Hepatocyte (in vitro differentiated cells): ENCODE results near the gene SKA3. TPM values are rescaled to one million over a fixed set of nuclear protein-coding genes. Genes with fewer than 3 reads are reported as not detected.
"Not testable (repeated sequence)": the region's sequence is repeated elsewhere in the genome, so short reads cannot be mapped to it uniquely, and the experiment has no call there.

Experiments
- DNase-seq: peaks from one replicate; pipeline ENCODE4 v3.0.0-alpha.2; 2016; ENCODE audit warnings: low spot score
- H2AFZ ChIP-seq: fragments of 200-600 bp; sonication (generic); 2 replicates; pipeline ENCODE4 v1.6.0; 2016; ENCODE audit warnings: antibody characterized with exemption, mild to moderate bottlenecking
- H3K27ac ChIP-seq: fragments of 200-600 bp; sonication (generic); 2 replicates; pipeline ENCODE4 v1.5.1; 2016; ENCODE audit warnings: mild to moderate bottlenecking
- H3K27me3 ChIP-seq: fragments of 200-600 bp; sonication (generic); 2 replicates; pipeline ENCODE4 v1.6.1; 2016
- H3K36me3 ChIP-seq: fragments of 200-600 bp; sonication (generic); replicated peaks from 2 replicates; pipeline ENCODE4 v1.5.1; 2016; ENCODE audit warnings: low read depth; ENCODE audit not compliant: insufficient read depth
- H3K4me1 ChIP-seq: fragments of 200-600 bp; sonication (generic); 2 replicates; pipeline ENCODE4 v1.5.1; 2016; ENCODE audit warnings: mild to moderate bottlenecking, moderate library complexity; ENCODE audit not compliant: insufficient read depth
- H3K4me2 ChIP-seq: fragments of 200-600 bp; sonication (generic); 2 replicates; pipeline ENCODE4 v1.6.0; 2016
- H3K4me3 ChIP-seq: fragments of 200-600 bp; sonication (generic); 2 replicates; pipeline ENCODE4 v1.5.1; 2016; ENCODE audit warnings: mild to moderate bottlenecking
- H3K79me2 ChIP-seq: fragments of 200-600 bp; sonication (generic); 2 replicates; pipeline ENCODE4 v1.6.0; 2017; ENCODE audit warnings: mild to moderate bottlenecking
- H3K9me2 ChIP-seq: fragments of 200-600 bp; sonication (generic); replicated peaks from 2 replicates; pipeline ENCODE4 v1.6.0; 2017; ENCODE audit warnings: mild to moderate bottlenecking; ENCODE audit not compliant: insufficient read depth
- H3K9me3 ChIP-seq: fragments of 200-600 bp; sonication (generic); 2 replicates; pipeline ENCODE4 v1.5.1; 2016; ENCODE audit warnings: low read depth, mild to moderate bottlenecking
- H4K20me1 ChIP-seq: fragments of 200-600 bp; sonication (generic); 2 replicates; pipeline ENCODE4 v1.6.0; 2016; ENCODE audit warnings: mild to moderate bottlenecking; ENCODE audit not compliant: insufficient read depth, poor library complexity, severe bottlenecking
- EZH2 ChIP-seq: fragments of 200-600 bp; sonication (generic); IDR thresholded peaks from 2 replicates; pipeline ENCODE4 v1.6.1; 2016; ENCODE audit warnings: antibody characterized with exemption, mild to moderate bottlenecking, borderline replicate concordance
- EZH2phosphoT487 ChIP-seq: fragments of 200-600 bp; sonication (generic); IDR thresholded peaks from one replicate; pipeline ENCODE4 v1.6.1; 2018; ENCODE audit warnings: antibody characterized with exemption, mild to moderate bottlenecking, low read depth, moderate library complexity; ENCODE audit not compliant: unreplicated experiment, severe bottlenecking
- WGBS: methylation state at CpG from one replicate; pipeline ENCODE4 v1.1.6; 2016; ENCODE audit warnings: low lambda C conversion rate; ENCODE audit errors: missing lambda C conversion rate; 5-methylcytosine and 5-hydroxymethylcytosine counted together
- polyA plus RNA-seq: library from polyadenylated mRNA; unstranded; fragments of >200 nt; fragmentation: Nextera tagmentation; extraction: Ambion mirVana; gene quantifications from 2 replicates; pipeline ENCODE4 v1.2.1, GENCODE V29; 2016
- total RNA-seq: library from RNA; depleted of rRNA; stranded (reverse); fragments of >200 nt; gene quantifications from 2 replicates; pipeline ENCODE4 v1.2.3, GENCODE V29; 2014
- TF ChIP-seq, protein P1 (sequence below): fragments of 200-600 bp; sonication (generic); IDR thresholded peaks from 2 replicates; pipeline ENCODE4 v1.5.1; 2016; ENCODE audit warnings: antibody characterized with exemption, mild to moderate bottlenecking; ENCODE audit not compliant: poor library complexity

Gene SKA3
- total and polyA plus RNA-seq, 2 experiments from 2014 or later, result 4.9 to 5.6 TPM

DNA sequence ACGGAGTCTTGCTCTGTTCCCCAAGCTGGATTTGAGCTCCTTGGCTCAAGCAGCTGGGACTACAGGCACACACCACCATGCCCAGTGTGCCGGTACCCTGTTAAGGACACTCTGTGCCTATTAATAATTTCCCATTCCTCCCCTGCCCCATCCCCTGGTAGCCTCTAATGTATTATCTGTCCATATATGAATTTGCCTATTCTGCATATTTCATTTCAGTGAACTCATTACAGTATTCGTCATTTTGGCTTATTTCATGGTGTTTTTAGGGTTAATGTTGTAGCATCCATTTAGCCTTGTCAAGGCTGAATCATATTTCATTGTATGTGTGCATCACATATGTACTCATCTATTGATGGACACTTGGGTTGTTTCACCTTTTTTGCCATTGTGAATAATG, 33.6 kb downstream of the SKA3 start:
- no peaks in the 10 kb centered on the region for H3K9me3 ChIP-seq
- peaks cover 55% of the 10 kb centered on the region for H3K79me2 ChIP-seq
- no peaks in the 10 kb centered on the region for H3K36me3 ChIP-seq
- H3K4me3 ChIP-seq, result no peak overlapping the region
- no peaks in the 10 kb centered on the region for H3K9me2 ChIP-seq
- H2AFZ ChIP-seq, result no peak overlapping the region
- WGBS, result 94% methylated on average over 3 of the region's 3 CpGs
- peaks cover 29% of the 10 kb centered on the region for H4K20me1 ChIP-seq
- no peak for DNase-seq
- no peaks in the 10 kb centered on the region for H3K27me3 ChIP-seq
- no peak overlapping the region for H3K27ac ChIP-seq
- peaks cover 16% of the 10 kb centered on the region for H3K4me1 ChIP-seq
- TF ChIP-seq EZH2, result no peak
- TF ChIP-seq, protein P1, sequence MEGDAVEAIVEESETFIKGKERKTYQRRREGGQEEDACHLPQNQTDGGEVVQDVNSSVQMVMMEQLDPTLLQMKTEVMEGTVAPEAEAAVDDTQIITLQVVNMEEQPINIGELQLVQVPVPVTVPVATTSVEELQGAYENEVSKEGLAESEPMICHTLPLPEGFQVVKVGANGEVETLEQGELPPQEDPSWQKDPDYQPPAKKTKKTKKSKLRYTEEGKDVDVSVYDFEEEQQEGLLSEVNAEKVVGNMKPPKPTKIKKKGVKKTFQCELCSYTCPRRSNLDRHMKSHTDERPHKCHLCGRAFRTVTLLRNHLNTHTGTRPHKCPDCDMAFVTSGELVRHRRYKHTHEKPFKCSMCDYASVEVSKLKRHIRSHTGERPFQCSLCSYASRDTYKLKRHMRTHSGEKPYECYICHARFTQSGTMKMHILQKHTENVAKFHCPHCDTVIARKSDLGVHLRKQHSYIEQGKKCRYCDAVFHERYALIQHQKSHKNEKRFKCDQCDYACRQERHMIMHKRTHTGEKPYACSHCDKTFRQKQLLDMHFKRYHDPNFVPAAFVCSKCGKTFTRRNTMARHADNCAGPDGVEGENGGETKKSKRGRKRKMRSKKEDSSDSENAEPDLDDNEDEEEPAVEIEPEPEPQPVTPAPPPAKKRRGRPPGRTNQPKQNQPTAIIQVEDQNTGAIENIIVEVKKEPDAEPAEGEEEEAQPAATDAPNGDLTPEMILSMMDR, result no peak
- no peak for TF ChIP-seq EZH2phosphoT487
- H3K4me2 ChIP-seq, result peak overlapping the region; percentile 31

DNA sequence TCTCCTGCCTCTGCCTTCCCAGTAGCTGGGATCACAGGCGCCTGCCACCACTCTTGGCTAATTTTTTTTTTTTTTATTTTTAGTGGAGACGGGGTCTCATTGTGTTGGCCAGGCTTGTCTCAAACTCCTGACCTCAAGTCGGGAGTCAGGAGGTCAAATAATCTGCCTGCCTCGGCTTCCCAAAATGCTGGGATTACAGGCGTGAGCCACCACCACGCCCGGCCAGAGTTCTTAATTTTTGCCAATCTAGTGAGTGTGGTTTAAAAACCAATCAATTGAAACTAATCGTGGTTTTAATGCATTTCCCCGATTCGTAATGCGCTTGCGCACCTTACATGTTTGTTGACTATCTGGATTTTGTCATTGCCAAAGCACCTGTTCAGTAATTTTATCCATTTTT, 37.0 kb downstream of the SKA3 start:
- H3K27me3 ChIP-seq, result no peaks in the 10 kb centered on the region
- peaks cover 16% of the 10 kb centered on the region for H4K20me1 ChIP-seq
- no peaks in the 10 kb centered on the region for H3K36me3 ChIP-seq
- 97% methylated on average over 12 of the region's 12 CpGs for WGBS
- DNase-seq, result no peak
- peak overlapping the region; percentile 65 for H2AFZ ChIP-seq
- peak overlapping the region; percentile 72 for H3K4me2 ChIP-seq
- H3K79me2 ChIP-seq, result peaks cover 37% of the 10 kb centered on the region
- TF ChIP-seq, protein P1, result no peak
- TF ChIP-seq EZH2, result no peak
- no peak for TF ChIP-seq EZH2phosphoT487
- H3K9me2 ChIP-seq, result no peaks in the 10 kb centered on the region
- H3K4me3 ChIP-seq, result peak overlapping the region; percentile 8
- H3K9me3 ChIP-seq, result no peaks in the 10 kb centered on the region
- H3K4me1 ChIP-seq, result peaks cover 16% of the 10 kb centered on the region
- peak overlapping the region; percentile 85 for H3K27ac ChIP-seq

GRCh38 chr13:21138561-21138960, 37.8 kb downstream of the SKA3 start:
- Histone ChIP-seq H4K20me1 (peaks cover 8% of the 10 kb centered on the region), H2AFZ (no peak overlapping the region), H3K36me3 (no peaks in the 10 kb centered on the region), H3K4me3 (no peak overlapping the region), H3K27ac (no peak overlapping the region), H3K27me3 (no peaks in the 10 kb centered on the region), H3K9me3 (no peaks in the 10 kb centered on the region), H3K9me2 (no peaks in the 10 kb centered on the region), H3K4me1 (peaks cover 16% of the 10 kb centered on the region), H3K79me2 (peaks cover 30% of the 10 kb centered on the region), H3K4me2 (no peak overlapping the region)
- no peak for DNase-seq
- TF ChIP-seq, protein P1, result no peak
- no peak for TF ChIP-seq EZH2phosphoT487
- TF ChIP-seq EZH2, result no peak
- WGBS, result 96% methylated on average over 1 of the region's 1 CpG

DNA sequence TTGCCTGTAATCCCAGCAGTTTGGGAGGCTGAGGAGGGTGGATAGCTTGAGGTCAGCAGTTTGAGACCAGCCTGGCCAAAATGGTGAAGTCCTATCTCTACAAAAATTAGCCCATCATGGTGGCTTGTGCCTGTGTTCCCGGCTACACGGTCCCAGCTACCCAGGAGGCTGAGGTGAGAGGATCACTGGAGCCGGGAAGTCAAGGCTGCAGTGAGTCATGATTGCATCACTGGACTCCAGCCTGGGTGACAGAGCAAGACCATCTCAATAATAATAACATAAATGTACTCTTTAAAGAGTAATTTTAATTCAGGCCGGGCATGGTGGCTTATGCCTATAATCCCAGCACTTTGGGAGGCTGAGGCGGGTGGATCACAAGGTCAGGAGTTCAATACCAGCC, 38.7 kb downstream of the SKA3 start:
- Histone ChIP-seq H2AFZ (no peak overlapping the region), H3K9me2 (no peaks in the 10 kb centered on the region), H3K36me3 (no peaks in the 10 kb centered on the region), H3K4me1 (peaks cover 13% of the 10 kb centered on the region), H3K27ac (no peak overlapping the region), H3K79me2 (peaks cover 21% of the 10 kb centered on the region), H3K27me3 (no peaks in the 10 kb centered on the region), H3K9me3 (no peaks in the 10 kb centered on the region), H3K4me3 (no peak overlapping the region), H4K20me1 (peaks cover under 1% of the 10 kb centered on the region), H3K4me2 (no peak overlapping the region)
- no peak for TF ChIP-seq EZH2
- peak; percentile 8 for DNase-seq
- 88% methylated on average over 5 of the region's 5 CpGs for WGBS

GRCh38 chr13:21135833-21136232, 40.5 kb downstream of the SKA3 start:
- not testable (repeated sequence) for H3K36me3 ChIP-seq, H4K20me1 ChIP-seq, H3K4me1 ChIP-seq, H3K4me2 ChIP-seq, H3K4me3 ChIP-seq, DNase-seq, H2AFZ ChIP-seq, H3K9me2 ChIP-seq, H3K79me2 ChIP-seq, H3K27ac ChIP-seq, H3K27me3 ChIP-seq, H3K9me3 ChIP-seq
- WGBS, result 84% methylated on average over 6 of the region's 6 CpGs
